GM19240 (cell line): ENCODE data around the gene SLC38A10.

Experiments used
- DNase-seq: peaks from one replicate; pipeline ENCODE4 v3.0.0; 2011; ENCODE audit warnings: low spot score; ENCODE audit not compliant: insufficient read length

The SLC38A10 gene

GRCh38 chr17:81295031-81295675 lies at the start of gene SLC38A10:
Gene SLC38A10, minus strand, starts transcription at chr17:81295307. Its CDS starts 386 bp downstream, at chr17:81294921.
- DNase-seq, result peak; percentile 99

GRCh38 chr17:81342269-81343070 lies 47.4 kb upstream of the SLC38A10 start:
- no peak for DNase-seq

DNA sequence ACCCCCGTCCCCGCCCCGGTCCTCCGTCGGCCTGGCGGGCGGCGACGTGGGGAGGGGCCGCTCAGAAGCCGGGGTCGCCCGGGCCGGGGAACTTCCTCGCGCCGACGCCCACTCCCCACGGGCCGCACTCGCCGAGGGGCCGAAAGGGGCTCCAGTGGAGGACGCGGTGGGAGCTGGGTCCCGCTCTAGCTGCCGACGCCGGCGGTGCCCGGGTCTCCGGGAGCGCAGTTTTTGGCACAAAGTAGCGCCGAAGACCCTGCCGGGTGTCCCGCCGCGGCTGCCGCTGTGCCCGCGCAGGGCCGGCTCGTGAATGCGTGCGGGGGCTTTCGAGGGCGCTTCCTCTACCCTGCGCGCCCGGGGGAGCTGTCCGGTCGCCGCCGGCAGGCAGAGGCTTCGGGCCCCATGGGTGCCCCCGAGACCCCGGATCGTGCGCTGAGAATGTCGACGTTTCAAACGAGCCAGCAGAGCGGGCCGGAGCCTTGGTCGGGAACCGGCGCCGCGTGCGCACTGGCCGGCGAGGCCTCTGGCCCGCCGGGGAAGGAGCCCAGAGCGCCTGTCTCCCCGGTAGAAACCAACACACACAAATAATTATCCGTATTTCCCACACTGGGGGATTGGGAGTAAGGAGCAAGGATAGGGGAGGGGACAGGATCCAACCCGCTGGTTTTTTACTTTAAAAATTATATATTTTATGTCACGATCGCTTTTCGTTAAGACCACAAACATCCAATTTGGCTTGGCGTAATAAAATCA lies 46.6 kb upstream of the SLC38A10 start:
- DNase-seq, result no peak

DNA sequence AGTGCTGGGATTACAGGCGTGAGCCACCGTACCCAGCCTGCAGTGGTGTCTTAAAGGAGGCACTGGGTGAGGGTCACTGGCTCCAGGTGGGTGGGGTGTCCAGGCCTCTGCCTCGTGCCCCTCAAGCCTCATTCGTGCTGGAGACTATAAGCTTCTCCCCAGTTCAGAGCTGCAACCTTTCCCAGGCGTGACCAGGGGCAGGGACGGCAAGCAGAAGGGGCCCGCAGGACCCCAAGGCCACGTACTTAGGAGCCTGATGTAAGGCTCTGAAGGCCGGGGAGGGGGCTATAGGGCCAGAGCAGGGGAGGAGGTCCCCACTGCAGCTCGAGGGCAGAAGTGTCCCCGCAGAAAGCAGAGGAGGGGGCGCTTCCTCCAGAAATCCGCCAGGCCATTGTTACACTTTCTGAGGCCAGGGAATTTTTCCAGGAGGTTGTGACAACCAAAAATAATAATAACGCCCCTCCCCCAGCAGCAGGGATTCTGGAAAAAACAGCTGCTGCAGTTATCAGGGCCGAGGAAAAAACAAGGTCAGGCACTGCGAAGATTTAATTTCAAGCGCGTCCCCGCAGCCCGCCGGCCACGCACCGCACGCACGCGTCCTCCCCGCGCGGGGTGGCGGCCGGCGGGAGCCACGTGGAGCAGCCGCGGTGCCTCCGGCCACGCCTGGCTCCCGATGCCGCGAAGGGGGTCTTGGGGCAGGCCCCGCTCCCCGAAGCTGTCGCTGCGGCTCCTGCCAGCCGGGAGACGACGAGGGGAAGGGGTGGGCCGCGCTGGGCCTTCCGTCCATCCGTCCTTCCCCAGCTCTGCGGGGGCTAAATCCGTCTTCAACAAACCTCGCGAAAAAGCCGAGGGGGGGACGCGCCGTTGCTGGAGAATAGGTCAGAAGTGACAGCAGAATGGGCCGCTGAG lies 45.8 kb upstream of the SLC38A10 start:
- DNase-seq, result no peak

DNA sequence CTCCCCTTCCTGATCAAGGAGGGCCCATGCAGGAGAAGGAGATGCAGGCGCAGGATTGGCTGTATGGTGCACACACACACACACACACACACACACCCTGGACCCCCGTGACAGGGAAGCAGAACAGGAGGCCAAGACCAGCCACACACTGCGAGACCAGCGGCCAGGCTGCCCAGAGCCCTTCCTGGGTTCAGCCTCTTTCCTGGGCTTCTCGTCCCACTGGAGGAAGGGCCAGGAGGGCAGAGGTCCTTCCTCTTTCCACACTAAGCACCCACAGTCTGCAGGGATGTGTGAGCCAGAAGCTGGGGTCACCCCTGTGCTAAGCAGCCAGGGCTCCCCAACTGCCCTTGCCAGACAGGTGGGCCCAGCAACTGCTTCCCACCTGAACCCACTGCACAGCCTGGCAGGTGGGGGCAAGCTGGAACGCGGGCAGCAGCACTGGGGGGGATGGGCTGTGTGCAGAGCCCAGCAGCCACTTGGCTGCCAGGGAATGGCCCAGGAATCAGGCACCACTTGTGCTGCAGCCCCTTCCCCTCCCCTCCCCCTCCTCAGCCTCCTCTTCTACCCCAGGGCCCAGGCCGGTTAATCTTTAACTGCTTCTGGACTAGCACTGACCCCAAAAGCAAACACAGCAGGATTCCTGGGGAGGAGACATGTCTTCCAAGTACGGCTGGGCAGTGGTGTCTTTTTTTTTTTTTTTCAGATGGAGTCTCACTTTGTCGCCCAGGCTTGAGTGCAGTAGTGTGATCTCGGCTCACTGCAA lies 44.6 kb upstream of the SLC38A10 start:
- no peak for DNase-seq

DNA sequence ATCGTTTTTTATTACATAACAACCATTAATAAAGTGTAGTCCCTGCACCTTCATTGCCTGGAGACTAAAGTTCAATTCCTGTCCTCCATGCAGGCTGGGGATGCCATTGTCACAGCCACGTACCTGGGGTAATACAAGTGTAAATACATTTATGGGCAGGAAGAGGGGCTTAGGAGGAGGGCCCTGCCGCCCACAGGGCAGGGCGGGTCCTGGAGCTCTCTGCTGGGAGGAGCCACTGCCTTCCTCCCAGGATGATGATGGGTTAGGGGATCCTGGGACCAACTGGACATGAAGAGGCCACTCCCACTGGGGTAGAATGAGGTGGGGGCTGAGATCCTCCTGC lies 44.1 kb upstream of the SLC38A10 start:
- DNase-seq, result no peak

- no peak for DNase-seq
Observed at GRCh38 chr17:81338274-81339190, 43.4 kb upstream of the SLC38A10 start.

GRCh38 chr17:81337476-81337879 lies 42.4 kb upstream of the SLC38A10 start:
- no peak for DNase-seq

GRCh38 chr17:81336930-81337325 lies 41.8 kb upstream of the SLC38A10 start:
- no peak for DNase-seq

GRCh38 chr17:81336296-81336929 lies 41.3 kb upstream of the SLC38A10 start:
- no peak for DNase-seq

GRCh38 chr17:81335773-81336157 lies 40.7 kb upstream of the SLC38A10 start:
- no peak for DNase-seq

- DNase-seq, result no peak
Observed at GRCh38 chr17:81334987-81335772, 40.1 kb upstream of the SLC38A10 start.

DNA sequence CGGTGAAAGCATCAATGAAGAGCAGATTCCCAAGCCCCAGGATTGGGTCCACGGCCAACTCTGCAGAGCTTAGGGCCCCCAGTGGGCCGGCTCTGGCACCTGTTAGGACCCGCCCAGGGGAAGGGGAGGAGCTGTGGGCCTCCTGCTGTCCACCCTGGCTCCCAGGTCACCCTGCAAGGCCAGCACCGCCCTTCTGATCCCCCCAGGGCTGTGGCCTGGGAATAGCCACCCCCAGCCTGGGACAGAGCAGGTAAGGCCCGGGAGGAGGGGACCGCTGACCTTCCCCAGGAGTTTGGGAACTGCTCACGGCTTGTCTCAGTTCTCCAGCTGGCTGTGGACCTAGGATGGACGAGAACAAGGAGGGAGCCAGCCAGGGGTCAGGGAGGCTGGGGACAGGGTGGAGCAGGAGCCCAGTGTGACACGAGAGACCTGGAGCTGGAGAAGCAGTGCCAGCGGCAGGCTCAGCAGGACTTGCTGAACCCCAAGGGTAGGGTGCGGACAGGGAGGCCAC lies 39.3 kb upstream of the SLC38A10 start:
- no peak for DNase-seq

GRCh38 chr17:81333616-81334368 lies 38.7 kb upstream of the SLC38A10 start:
- DNase-seq, result no peak

DNA sequence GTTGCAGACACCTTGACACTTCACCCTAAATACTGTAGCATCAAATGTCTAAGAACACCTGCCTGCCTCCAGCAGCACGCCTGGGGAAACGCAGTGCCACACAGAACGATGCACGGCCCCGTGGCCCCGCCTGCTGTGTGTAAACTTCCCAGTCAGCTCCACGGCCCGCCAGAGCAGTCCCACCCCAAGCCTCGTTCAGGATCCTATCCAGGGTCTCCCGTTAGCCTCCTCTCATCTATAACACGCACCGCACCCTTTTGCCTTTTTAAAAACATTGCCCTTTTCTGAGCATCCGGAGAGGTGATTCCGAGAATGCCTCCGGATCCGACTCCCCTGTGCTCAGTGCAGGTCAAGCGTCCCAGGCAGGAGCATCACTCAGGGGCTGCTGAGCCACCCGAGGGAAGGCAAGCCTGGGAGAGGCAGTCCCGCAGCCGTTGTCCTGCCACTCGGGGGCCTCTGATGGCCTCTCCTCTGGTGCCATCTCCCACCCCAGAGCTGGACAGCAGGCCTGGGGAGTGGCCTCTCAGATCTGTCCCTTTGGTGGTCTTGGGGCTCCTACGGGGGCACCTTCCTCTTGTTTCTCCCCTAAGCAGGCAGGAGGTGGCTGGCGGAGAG lies 37.9 kb upstream of the SLC38A10 start:
- DNase-seq, result no peak

DNA sequence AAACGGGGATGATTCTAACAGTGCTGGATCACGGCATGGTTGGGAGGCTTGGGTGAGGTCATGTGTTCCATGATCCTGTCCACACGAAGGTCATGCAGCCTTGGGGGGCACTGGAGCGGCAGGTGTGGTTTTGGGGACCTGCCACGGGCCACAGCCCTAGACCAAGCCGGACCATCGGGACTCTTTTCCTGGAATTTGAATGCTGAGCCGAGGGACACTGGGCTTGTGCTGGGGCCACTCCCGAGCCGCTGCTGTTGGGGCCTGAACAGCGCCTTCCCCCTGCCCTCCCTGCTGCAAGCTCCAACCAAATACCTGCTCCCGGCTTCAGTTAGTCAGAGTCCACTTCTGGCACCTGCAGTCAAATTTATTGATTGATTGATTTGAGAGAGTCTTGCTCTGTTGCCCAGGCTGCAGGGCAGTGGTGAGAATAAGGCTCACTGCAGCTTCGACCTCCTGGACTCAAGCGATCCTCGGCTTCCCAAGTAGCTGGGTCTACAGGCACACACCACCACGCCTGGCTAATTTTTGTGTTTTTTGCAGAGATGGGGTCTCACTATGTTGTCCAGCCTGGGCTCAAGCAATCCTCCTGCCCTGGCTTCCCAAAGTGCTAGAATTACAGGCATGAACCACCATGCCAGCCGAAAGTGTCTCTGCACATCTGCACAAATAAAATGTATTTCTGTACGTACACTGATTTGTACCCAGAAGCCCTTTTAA lies 37.2 kb upstream of the SLC38A10 start:
- no peak for DNase-seq
